Progenitor cell of endocrine pancreas (in vitro differentiated cells): ENCODE data around the gene OR13C3. TPM values are rescaled to one million over a fixed set of nuclear protein-coding genes. Genes with fewer than 3 reads are reported as not detected.

Experiments used
- DNase-seq: peaks from one replicate; pipeline ENCODE4 v3.0.0; 2021; ENCODE audit warnings: low spot score; ENCODE audit not compliant: unreplicated experiment
- H3K27ac Mint-ChIP-seq: 2 replicates; pipeline ENCODE4 v1.8.0; 2021; ENCODE audit warnings: mild to moderate bottlenecking, moderate library complexity, mixed read lengths
- H3K27me3 Mint-ChIP-seq: 2 replicates; pipeline ENCODE4 v1.8.0; 2021; ENCODE audit warnings: mixed read lengths
- H3K36me3 Mint-ChIP-seq: 2 replicates; pipeline ENCODE4 v1.8.0; 2022; ENCODE audit warnings: mixed read lengths; ENCODE audit not compliant: insufficient read depth
- H3K4me1 Mint-ChIP-seq: 2 replicates; pipeline ENCODE4 v1.8.0; 2021; ENCODE audit warnings: low read depth, mixed read lengths
- H3K4me3 Mint-ChIP-seq: 2 replicates; pipeline ENCODE4 v1.8.0; 2021; ENCODE audit warnings: low read depth, mild to moderate bottlenecking, moderate library complexity, mixed read lengths
- H3K9me3 Mint-ChIP-seq: 2 replicates; pipeline ENCODE4 v1.8.0; 2021; ENCODE audit warnings: low read depth, mixed read lengths
- long read RNA-seq: library from polyadenylated mRNA; unstranded; transcript quantifications from one replicate; pipeline ENCODE4 v2.0.0, GENCODE V29; 2020
- total RNA-seq: library from RNA; stranded (reverse); gene quantifications from 2 replicates; pipeline ENCODE4 v1.2.1, GENCODE V29; 2021
- TF ChIP-seq, protein P1 (sequence below): fragments of 200-600 bp; sonication (generic); IDR thresholded peaks from one replicate; pipeline ENCODE4 v1.5.0; 2021; ENCODE audit warnings: antibody characterized with exemption, mild to moderate bottlenecking; ENCODE audit not compliant: unreplicated experiment

The OR13C3 gene
- total RNA-seq = not detected in 2 replicates
- long read RNA-seq = 0 reads

DNA sequence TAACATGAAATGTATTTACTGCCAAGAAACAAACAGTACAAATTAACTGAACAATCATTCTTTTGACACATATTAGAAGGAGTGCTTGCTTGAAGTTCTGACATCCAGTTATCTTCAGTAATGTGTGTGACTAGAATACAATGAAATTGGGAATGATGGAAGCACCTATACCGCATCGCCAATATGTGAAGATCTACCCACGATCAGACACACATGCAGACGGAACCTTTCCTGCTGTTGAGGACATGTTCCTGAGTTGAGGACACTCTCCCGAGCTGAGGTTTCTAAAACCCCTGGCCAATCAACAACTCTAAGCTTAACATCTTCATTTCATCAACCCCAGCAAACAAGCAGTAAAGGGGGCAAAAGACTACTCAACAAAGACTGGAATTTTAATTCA, at the start of gene OR13C3:
OR13C3 (minus strand) TSS at position 101 of the 400 bp plus-strand sequence. CDS start 133 bp downstream, outside the sequence.
- H3K4me1 Mint-ChIP-seq = no peaks in the 10 kb centered on the region

DNA sequence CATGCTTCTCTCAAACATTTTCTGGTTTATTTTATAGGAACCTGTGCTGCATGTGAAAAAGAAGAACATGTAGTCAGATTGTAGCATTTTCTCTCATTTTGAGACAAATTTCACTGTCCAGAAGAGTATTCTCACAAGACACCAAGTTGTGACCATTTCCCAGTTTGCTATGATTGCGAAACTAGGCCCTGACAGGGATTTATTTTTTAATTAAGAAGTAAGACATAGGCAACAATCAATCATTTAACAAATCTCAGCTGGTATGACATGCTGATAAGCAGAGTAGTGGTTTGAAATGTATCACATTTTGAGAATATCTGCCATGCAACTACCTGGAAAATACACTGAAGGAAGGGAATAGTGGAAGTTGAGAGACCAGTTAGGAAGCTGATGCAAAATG, 43.9 kb upstream of the OR13C3 start:
- no peak overlapping the region for H3K27ac Mint-ChIP-seq
- DNase-seq = no peak
- H3K36me3 Mint-ChIP-seq = no peaks in the 10 kb centered on the region
- no peaks in the 10 kb centered on the region for H3K4me1 Mint-ChIP-seq
- H3K9me3 Mint-ChIP-seq = no peaks in the 10 kb centered on the region
- no peak overlapping the region for H3K4me3 Mint-ChIP-seq
- TF ChIP-seq, protein P1, sequence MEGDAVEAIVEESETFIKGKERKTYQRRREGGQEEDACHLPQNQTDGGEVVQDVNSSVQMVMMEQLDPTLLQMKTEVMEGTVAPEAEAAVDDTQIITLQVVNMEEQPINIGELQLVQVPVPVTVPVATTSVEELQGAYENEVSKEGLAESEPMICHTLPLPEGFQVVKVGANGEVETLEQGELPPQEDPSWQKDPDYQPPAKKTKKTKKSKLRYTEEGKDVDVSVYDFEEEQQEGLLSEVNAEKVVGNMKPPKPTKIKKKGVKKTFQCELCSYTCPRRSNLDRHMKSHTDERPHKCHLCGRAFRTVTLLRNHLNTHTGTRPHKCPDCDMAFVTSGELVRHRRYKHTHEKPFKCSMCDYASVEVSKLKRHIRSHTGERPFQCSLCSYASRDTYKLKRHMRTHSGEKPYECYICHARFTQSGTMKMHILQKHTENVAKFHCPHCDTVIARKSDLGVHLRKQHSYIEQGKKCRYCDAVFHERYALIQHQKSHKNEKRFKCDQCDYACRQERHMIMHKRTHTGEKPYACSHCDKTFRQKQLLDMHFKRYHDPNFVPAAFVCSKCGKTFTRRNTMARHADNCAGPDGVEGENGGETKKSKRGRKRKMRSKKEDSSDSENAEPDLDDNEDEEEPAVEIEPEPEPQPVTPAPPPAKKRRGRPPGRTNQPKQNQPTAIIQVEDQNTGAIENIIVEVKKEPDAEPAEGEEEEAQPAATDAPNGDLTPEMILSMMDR = no peak
- H3K27me3 Mint-ChIP-seq = no peaks in the 10 kb centered on the region

More for the DNA sequence above, at the start of gene OR13C3:
- TF ChIP-seq, protein P1 = no peak
- Mint-ChIP-seq H3K27ac (no peak within 1 kb of the TSS), H3K27me3 (no peaks in the 10 kb centered on the region), H3K9me3 (no peaks in the 10 kb centered on the region), H3K36me3 (no peaks in the 10 kb centered on the region), H3K4me3 (no peak within 1 kb of the TSS)
- no peak for DNase-seq

DNA sequence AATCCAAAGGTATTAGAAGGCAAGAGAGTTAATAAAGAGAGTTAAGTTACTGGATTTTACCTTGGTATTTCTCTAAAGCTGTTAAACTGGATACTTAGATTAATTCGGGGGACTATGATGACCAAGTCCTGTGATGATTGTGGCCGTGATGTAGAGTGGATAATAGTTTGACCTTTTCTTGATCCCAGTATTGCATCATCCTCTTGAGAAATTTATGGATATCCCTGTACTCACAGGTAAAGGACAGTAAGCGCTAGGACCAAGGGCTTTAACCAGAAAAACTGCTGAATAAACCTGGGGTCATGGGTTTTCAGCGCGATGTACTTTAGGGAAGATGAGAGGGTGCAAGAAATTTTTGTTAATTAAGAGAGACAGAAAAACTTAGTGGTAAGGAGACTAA, 40.6 kb upstream of the OR13C3 start:
- Mint-ChIP-seq H3K4me1 (no peaks in the 10 kb centered on the region), H3K27ac (no peak overlapping the region), H3K36me3 (no peaks in the 10 kb centered on the region)

DNA sequence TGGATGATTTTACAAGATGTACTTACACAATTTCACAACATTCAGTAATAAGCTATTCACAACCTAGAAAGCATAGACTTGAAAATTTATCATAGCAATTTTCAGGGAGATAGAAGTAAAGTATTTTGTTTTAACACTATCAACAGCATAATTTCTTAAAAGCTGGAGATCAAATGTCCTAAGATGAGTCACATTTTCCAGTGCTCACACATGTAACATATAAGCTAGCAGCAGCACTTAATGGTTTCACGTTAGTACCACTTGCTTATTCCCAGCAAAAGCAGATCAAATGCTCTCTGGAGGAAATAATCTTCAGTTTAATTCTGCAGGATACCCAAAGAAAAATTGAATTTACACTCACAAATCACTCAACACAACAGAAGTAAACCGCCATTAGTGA, 38.8 kb upstream of the OR13C3 start:
- DNase-seq = no peak
- Mint-ChIP-seq H3K9me3 (peaks cover 25% of the 10 kb centered on the region), H3K4me1 (no peaks in the 10 kb centered on the region), H3K4me3 (no peak overlapping the region), H3K36me3 (no peaks in the 10 kb centered on the region), H3K27ac (no peak overlapping the region), H3K27me3 (no peaks in the 10 kb centered on the region)
- TF ChIP-seq, protein P1 = no peak

More for the DNA sequence above, 40.6 kb upstream of the OR13C3 start:
- Mint-ChIP-seq H3K9me3 (peaks cover 16% of the 10 kb centered on the region), H3K27me3 (no peaks in the 10 kb centered on the region), H3K4me3 (no peak overlapping the region)
- TF ChIP-seq, protein P1 = no peak
- no peak for DNase-seq

DNA sequence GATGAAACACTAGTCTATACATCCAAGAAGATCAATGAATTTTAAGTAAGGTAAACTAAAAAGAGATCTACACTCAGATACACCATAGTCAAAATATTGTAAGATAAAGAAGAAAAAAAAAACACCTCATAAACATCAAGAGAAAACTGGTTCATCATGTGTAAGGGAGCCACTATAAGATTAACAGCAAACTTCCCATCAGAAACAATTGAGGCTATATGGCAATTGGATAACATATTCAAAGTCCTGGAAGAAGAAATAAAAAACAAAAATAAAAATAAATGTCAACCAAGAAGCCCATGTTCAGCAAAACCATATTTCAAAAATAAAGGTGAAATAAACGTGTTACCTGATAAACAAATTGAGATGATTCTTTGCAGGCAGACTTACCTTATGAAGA, 36.0 kb upstream of the OR13C3 start:
- Mint-ChIP-seq H3K36me3 (no peaks in the 10 kb centered on the region), H3K27me3 (no peaks in the 10 kb centered on the region), H3K27ac (no peak overlapping the region), H3K4me1 (no peaks in the 10 kb centered on the region), H3K9me3 (peaks cover 27% of the 10 kb centered on the region), H3K4me3 (no peak overlapping the region)
- DNase-seq = no peak
- TF ChIP-seq, protein P1 = no peak
